GM12873 (cell line): ENCODE data around the gene YJEFN3.

Experiments
- TF ChIP-seq, protein P1 (sequence below): IDR thresholded peaks from 2 replicates; pipeline ENCODE4 v1.5.1; 2012; ENCODE audit warnings: low read depth, mild to moderate bottlenecking, moderate library complexity, low read length, control low read depth; ENCODE audit not compliant: insufficient read depth; ENCODE audit errors: missing control alignments

The YJEFN3 gene

DNA sequence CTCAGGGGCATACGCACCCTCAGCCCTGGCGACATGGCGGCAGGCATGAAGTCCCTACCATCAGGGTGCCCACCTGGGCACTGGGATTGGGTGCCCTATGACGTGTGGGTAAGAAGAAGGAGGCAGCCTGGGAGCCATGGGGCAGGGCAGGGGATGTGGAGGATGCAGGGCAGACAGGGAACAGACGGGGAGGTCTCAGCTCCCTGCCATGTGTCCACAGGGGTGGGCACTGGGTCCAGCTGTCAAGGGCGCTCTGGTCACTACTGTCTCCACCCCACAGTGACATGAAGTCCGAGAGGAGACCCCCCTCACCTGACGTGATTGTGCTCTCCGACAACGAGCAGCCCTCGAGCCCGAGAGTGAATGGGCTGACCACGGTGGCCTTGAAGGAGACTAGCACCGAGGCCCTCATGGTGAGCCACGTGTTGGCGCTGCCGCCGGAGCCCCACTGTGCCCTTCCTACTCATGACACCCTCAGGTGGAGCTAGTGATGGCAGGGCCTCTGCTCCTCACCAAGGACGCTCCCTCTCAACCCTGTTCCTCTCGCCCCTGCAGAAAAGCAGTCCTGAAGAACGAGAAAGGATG lies 36.6 kb upstream of the YJEFN3 start:
- TF ChIP-seq, protein P1, sequence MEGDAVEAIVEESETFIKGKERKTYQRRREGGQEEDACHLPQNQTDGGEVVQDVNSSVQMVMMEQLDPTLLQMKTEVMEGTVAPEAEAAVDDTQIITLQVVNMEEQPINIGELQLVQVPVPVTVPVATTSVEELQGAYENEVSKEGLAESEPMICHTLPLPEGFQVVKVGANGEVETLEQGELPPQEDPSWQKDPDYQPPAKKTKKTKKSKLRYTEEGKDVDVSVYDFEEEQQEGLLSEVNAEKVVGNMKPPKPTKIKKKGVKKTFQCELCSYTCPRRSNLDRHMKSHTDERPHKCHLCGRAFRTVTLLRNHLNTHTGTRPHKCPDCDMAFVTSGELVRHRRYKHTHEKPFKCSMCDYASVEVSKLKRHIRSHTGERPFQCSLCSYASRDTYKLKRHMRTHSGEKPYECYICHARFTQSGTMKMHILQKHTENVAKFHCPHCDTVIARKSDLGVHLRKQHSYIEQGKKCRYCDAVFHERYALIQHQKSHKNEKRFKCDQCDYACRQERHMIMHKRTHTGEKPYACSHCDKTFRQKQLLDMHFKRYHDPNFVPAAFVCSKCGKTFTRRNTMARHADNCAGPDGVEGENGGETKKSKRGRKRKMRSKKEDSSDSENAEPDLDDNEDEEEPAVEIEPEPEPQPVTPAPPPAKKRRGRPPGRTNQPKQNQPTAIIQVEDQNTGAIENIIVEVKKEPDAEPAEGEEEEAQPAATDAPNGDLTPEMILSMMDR: no peak

DNA sequence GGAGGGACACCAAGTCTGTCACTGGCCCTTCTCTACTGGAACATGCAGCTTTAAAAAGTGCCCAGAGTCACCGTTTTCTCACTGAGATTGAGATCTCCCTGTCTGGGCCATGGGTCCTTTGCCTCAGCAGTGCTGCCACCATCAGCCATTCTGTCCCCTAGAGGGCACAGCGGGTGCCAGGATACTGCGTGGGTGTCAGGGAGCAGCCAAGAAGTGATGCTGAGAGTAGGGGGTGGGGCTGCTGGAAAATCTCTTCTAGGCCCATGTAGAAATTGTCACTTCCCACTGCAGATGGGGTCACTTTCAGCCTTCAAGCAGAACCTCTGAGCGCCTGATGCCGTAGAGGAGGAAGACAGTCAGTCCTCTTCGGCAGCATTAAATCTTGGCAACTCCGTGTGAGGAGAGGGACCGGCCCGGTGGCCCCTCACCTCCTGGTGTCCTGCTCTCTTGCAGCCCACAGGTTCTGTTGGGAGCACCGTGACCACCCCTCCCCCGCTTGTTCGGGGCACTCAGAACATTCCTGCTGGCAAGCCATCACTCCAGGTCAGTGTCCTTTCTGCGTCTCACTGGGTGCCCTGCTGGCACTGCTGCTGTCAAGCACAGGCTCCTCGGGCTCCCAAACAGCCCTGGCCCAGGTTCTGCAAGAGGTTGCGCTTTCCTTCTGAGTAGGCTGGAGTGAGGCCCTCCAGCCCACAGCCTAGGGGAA lies 34.7 kb upstream of the YJEFN3 start:
- TF ChIP-seq, protein P1: peak; percentile 13

DNA sequence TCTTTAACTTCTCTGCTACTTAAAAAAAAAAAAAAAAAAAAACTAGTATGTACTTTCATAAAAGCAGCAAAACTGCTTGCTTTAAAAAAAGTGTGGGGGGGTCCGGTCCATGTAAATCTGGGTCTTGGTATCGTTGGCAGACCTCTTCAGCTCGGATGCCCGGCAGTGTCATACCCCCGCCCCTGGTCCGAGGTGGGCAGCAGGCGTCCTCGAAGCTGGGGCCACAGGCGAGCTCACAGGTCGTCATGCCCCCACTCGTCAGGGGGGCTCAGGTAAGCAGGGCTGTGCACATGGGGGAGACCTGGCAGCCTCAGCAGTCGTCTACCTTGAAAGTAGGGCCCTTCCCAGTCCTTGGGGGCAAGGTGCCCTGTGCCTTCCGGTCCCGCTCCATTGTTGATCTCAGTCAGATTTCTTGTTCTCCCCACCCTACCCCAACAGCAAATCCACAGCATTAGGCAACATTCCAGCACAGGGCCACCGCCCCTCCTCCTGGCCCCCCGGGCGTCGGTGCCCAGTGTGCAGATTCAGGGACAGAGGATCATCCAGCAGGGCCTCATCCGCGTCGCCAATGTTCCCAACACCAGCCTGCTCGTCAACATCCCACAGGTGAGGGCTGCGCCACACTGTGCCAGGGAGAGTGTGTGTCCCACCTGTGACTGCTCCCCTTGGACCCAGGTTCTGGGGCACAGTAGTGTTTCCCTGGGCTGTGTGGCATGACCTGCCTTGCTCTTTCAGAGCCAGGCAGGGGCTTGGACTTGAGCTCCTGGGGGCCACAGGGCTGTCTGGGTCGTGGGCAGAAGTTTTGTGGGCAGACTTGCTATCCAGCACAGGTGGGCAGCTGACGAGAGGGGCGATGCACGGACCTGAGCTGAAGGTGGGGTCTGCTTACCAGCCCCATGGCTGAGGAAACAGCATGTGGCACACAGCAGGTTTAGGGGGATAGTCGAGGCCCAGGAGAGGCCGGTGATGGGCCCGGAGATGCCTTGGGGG lies 32.8 kb upstream of the YJEFN3 start:
- TF ChIP-seq, protein P1: no peak

GRCh38 chr19:19498255-19498991 lies 30.3 kb upstream of the YJEFN3 start:
- TF ChIP-seq, protein P1: no peak

GRCh38 chr19:19499272-19499995 lies 29.3 kb upstream of the YJEFN3 start:
- TF ChIP-seq, protein P1: no peak

DNA sequence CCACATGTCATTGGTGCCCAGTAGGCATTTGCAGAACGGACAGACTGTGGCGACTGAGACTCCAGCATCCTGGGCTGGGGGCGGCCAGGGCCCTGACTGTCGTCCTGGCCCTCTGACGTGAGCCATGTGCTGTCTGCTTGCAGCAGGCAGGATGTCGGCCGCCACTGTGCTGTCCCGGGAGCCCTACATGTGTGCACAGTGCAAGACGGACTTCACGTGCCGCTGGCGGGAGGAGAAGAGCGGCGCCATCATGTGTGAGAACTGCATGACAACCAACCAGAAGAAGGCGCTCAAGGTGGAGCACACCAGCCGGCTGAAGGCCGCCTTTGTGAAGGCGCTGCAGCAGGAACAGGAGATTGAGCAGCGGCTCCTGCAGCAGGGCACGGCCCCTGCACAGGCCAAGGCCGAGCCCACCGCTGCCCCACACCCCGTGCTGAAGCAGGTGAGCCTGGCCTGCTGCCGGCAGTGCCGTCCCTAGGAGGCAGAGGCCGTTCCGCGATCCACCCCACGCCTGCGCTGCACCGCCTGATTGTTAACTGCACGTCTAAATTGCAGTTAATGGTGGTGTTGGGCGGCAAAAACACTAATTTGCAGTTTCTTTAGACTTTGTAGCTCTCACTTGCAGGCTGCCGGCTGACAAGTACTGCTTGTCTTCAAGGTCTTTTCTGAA lies 27.6 kb upstream of the YJEFN3 start:
- TF ChIP-seq, protein P1: no peak
